ENCODE measurements around the gene BBS5.
"Not testable (repeated sequence)": the region's sequence is repeated elsewhere in the genome, so short reads cannot be mapped to it uniquely, and the experiment has no call there.

BBS5 gene

GRCh38 chr2:169479257-169480078, at the start of gene BBS5:
BBS5 (plus strand) TSS chr2:169479494; CDS start chr2:169479554, 60 bp downstream.
- peak; percentile 62 to 71 for DNase-seq

GRCh38 chr2:169431772-169432171, 47.5 kb upstream of the BBS5 start:
- not testable (repeated sequence) for DNase-seq

- not testable (repeated sequence) for DNase-seq
Measured at GRCh38 chr2:169434236-169434635, 45.1 kb upstream of the BBS5 start.

- DNase-seq = no peak
Measured at GRCh38 chr2:169438466-169439072, 40.7 kb upstream of the BBS5 start.

GRCh38 chr2:169439900-169440299, 39.4 kb upstream of the BBS5 start:
- no peak for DNase-seq

- DNase-seq = no peak
Measured at GRCh38 chr2:169446452-169446851, 32.8 kb upstream of the BBS5 start.

- no peak for DNase-seq
Measured at GRCh38 chr2:169448316-169448715, 31.0 kb upstream of the BBS5 start.

GRCh38 chr2:169448865-169449264, 30.4 kb upstream of the BBS5 start:
- DNase-seq = no peak

GRCh38 chr2:169452080-169452479, 27.2 kb upstream of the BBS5 start:
- DNase-seq = no peak

GRCh38 chr2:169453044-169453443, 26.2 kb upstream of the BBS5 start:
- not testable (repeated sequence) for DNase-seq

GRCh38 chr2:169461143-169461542, 18.2 kb upstream of the BBS5 start:
- DNase-seq = no peak

- no peak for DNase-seq
Measured at GRCh38 chr2:169462896-169463695, 16.2 kb upstream of the BBS5 start.

- no peak for DNase-seq
Measured at GRCh38 chr2:169464466-169464865, 14.8 kb upstream of the BBS5 start.

- DNase-seq = no peak
Measured at GRCh38 chr2:169464882-169465281, 14.4 kb upstream of the BBS5 start.

- DNase-seq = no peak
Measured at GRCh38 chr2:169468841-169469240, 10.5 kb upstream of the BBS5 start.

GRCh38 chr2:169469952-169470572, 9.2 kb upstream of the BBS5 start:
- no peak for DNase-seq

GRCh38 chr2:169472249-169472648, 7.0 kb upstream of the BBS5 start:
- DNase-seq = no peak

GRCh38 chr2:169476459-169476858, 2.8 kb upstream of the BBS5 start:
- DNase-seq = no peak

GRCh38 chr2:169478339-169478738, 955 bp upstream of the BBS5 start:
- no peak for DNase-seq

- DNase-seq = no peak
Measured at GRCh38 chr2:169478745-169479256, 493 bp upstream of the BBS5 start.

- no peak for DNase-seq
Measured at GRCh38 chr2:169480079-169480465, 778 bp downstream of the BBS5 start.

GRCh38 chr2:169485650-169486138, 6.4 kb downstream of the BBS5 start:
- DNase-seq = no peak

- no peak for DNase-seq
Measured at GRCh38 chr2:169486487-169486886, 7.2 kb downstream of the BBS5 start.
